ENCODE data around the gene DNAH11. TPM values are rescaled to one million over a fixed set of nuclear protein-coding genes. Genes with fewer than 3 reads are reported as not detected.
"Not testable (repeated sequence)": the region's sequence is repeated elsewhere in the genome, so short reads cannot be mapped to it uniquely, and the experiment has no call there.

The DNAH11 gene
- polyA plus RNA-seq, 3 donors: under 0.01 to 0.30 (median 0.10) TPM

- 83 to 92% (median 91%) methylated on average over 3 of the region's 3 CpGs for WGBS, 3 donors
- not testable (repeated sequence) for H3K27ac ChIP-seq (ENCODE audit: low read depth, low read length)
Measured at GRCh38 chr7:21933293-21933692, 390.5 kb downstream of the DNAH11 start.

GRCh38 chr7:21934808-21935207 lies 392.0 kb downstream of the DNAH11 start:
- H3K27ac ChIP-seq (ENCODE audit: low read depth, low read length): no peak overlapping the region

GRCh38 chr7:21938463-21938862 lies 395.6 kb downstream of the DNAH11 start:
- H3K27ac ChIP-seq (ENCODE audit: low read depth, low read length): no peak overlapping the region
- 76 to 94% (median 88%) methylated on average over 2 of the region's 2 CpGs for WGBS, 3 donors

- 50 to 65% (median 54%) methylated on average over 4 of the region's 4 CpGs for WGBS, 3 donors
Measured at GRCh38 chr7:21939136-21939857, 396.5 kb downstream of the DNAH11 start.

GRCh38 chr7:21939858-21940372 lies 397.1 kb downstream of the DNAH11 start:
- 79 to 89% (median 87%) methylated on average over 3 of the region's 3 CpGs for WGBS, 3 donors
- no peak overlapping the region for H3K27ac ChIP-seq (ENCODE audit: low read depth, low read length)

More at GRCh38 chr7:21939136-21939857, 396.5 kb downstream of the DNAH11 start:
- H3K27ac ChIP-seq (ENCODE audit: low read depth, low read length): no peak overlapping the region

- no peak overlapping the region for H3K27ac ChIP-seq (ENCODE audit: low read depth, low read length)
- WGBS, 3 donors: 25 to 61% (median 48%) methylated on average over 3 of the region's 3 CpGs
Measured at GRCh38 chr7:21941611-21942141, 398.8 kb downstream of the DNAH11 start.

- 77 to 84% (median 80%) methylated on average over 6 of the region's 6 CpGs for WGBS, 3 donors
- H3K27ac ChIP-seq (ENCODE audit: low read depth, low read length): no peak overlapping the region
Measured at GRCh38 chr7:21942955-21943354, 400.1 kb downstream of the DNAH11 start.

- WGBS, 3 donors: 88 to 92% (median 91%) methylated on average over 5 of the region's 5 CpGs
- H3K27ac ChIP-seq (ENCODE audit: low read depth, low read length): no peak overlapping the region
Measured at GRCh38 chr7:21943436-21943835, 400.6 kb downstream of the DNAH11 start.

- WGBS, 3 donors: 1% methylated on average over 34 of the region's 34 CpGs
Measured at GRCh38 chr7:21944616-21945453, 402.0 kb downstream of the DNAH11 start.

GRCh38 chr7:21945454-21946221 lies 402.8 kb downstream of the DNAH11 start, which contains the start of gene CDCA7L:
Gene CDCA7L (minus strand): TSS chr7:21945899. CDS start chr7:21945804, 95 bp downstream.
- 0% methylated on average over 77 to 83 of the region's 83 CpGs for WGBS, 3 donors
- H3K27ac ChIP-seq (ENCODE audit: low read depth, low read length): no peak within 1 kb of the TSS

More at GRCh38 chr7:21944616-21945453, 402.0 kb downstream of the DNAH11 start:
- H3K27ac ChIP-seq (ENCODE audit: low read depth, low read length): no peak overlapping the region

- H3K27ac ChIP-seq (ENCODE audit: low read depth, low read length): no peak overlapping the region
- WGBS, 3 donors: 24 to 25% (median 24%) methylated on average over 8 of the region's 8 CpGs
Measured at GRCh38 chr7:21946222-21946709, 403.4 kb downstream of the DNAH11 start.

GRCh38 chr7:21947056-21947455 lies 404.2 kb downstream of the DNAH11 start:
- 61 to 74% (median 70%) methylated on average over 3 of the region's 3 CpGs for WGBS, 3 donors
- no peak overlapping the region for H3K27ac ChIP-seq (ENCODE audit: low read depth, low read length)

- 38 to 77% (median 57%) methylated on average over 2 of the region's 2 CpGs for WGBS, 3 donors
- H3K27ac ChIP-seq (ENCODE audit: low read depth, low read length): no peak overlapping the region
Measured at GRCh38 chr7:21947946-21948345, 405.1 kb downstream of the DNAH11 start.

GRCh38 chr7:21948364-21948763 lies 405.5 kb downstream of the DNAH11 start:
- WGBS, 3 donors: 54 to 66% (median 54%) methylated on average over 2 of the region's 2 CpGs
- H3K27ac ChIP-seq (ENCODE audit: low read depth, low read length): no peak overlapping the region

GRCh38 chr7:21948887-21949540 lies 406.2 kb downstream of the DNAH11 start:
- 50 to 53% (median 50%) methylated on average over 8 of the region's 8 CpGs for WGBS, 3 donors
- no peak overlapping the region for H3K27ac ChIP-seq (ENCODE audit: low read depth, low read length)

Data from adipose tissue (tissue), 3 donors.